Ectodermal cell (in vitro differentiated cells): ENCODE results near the gene CCND1.
"Not testable (repeated sequence)": the region's sequence is repeated elsewhere in the genome, so short reads cannot be mapped to it uniquely, and the experiment has no call there.

Source experiments
- H3K27ac ChIP-seq: 2 replicates; pipeline ENCODE4 v1.7.0; 2013; ENCODE audit warnings: mild to moderate bottlenecking, low read depth, low read length; ENCODE audit not compliant: insufficient read depth, poor library complexity, severe bottlenecking
- H3K27me3 ChIP-seq: 2 replicates; pipeline ENCODE4 v1.7.0; 2013; ENCODE audit warnings: mild to moderate bottlenecking, low read length; ENCODE audit not compliant: insufficient read depth, control insufficient read depth, poor library complexity, severe bottlenecking
- H3K36me3 ChIP-seq: one replicate; pipeline ENCODE4 v1.7.0; 2013; ENCODE audit warnings: low read length; ENCODE audit not compliant: control insufficient read depth, insufficient read depth
- H3K4me1 ChIP-seq: one replicate; pipeline ENCODE4 v1.7.0; 2013; ENCODE audit warnings: low read length; ENCODE audit not compliant: control insufficient read depth, insufficient read depth
- H3K4me3 ChIP-seq: 2 replicates; pipeline ENCODE4 v1.7.0; 2013; ENCODE audit warnings: low read depth, low read length, control low read depth; ENCODE audit not compliant: insufficient read depth
- H3K9me3 ChIP-seq: 2 replicates; pipeline ENCODE4 v1.7.0; 2013; ENCODE audit warnings: mild to moderate bottlenecking, low read length, moderate library complexity; ENCODE audit not compliant: control insufficient read depth
- WGBS, 2 experiments: methylation state at CpG; one replicate each; pipeline ENCODE4 v1.1.7; 2013; ENCODE audit warnings: missing lambda C conversion rate in 2 of 2; 5-methylcytosine and 5-hydroxymethylcytosine counted together

Gene CCND1

GRCh38 chr11:69617682-69618081 lies 23.3 kb upstream of the CCND1 start:
- Histone ChIP-seq H3K4me1 (no peaks in the 10 kb centered on the region), H3K27ac (no peak overlapping the region), H3K9me3 (no peaks in the 10 kb centered on the region), H3K4me3 (no peak overlapping the region), H3K27me3 (no peaks in the 10 kb centered on the region), H3K36me3 (no peaks in the 10 kb centered on the region)
- WGBS, 2 experiments = 91 to 93% methylated on average over 10 of the region's 10 CpGs

DNA sequence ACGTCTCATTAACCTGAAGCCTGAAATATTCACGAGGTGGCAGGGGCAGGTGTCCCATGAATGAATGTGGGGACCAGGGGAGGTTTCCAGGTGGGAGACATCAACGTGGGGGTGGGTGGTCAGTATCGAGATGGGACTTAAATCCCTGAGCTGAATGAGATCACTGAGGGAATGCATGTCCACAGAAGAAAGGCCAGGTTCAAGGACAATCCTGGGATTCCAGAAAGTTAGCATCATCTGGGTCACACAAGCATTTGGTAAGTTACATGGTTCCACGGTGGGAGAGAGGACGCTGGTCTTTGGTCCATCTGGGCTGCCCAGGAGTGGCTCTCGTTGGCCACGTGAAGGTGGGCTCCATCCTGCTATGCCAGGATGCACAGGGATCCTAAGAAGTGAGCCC lies 22.7 kb upstream of the CCND1 start:
- H3K9me3 ChIP-seq = no peaks in the 10 kb centered on the region
- WGBS, 2 experiments = 93% methylated on average over 8 of the region's 8 CpGs
- no peak overlapping the region for H3K4me3 ChIP-seq
- H3K27ac ChIP-seq = no peak overlapping the region
- no peaks in the 10 kb centered on the region for H3K27me3 ChIP-seq
- no peaks in the 10 kb centered on the region for H3K4me1 ChIP-seq
- no peaks in the 10 kb centered on the region for H3K36me3 ChIP-seq

GRCh38 chr11:69620683-69621290 lies 20.2 kb upstream of the CCND1 start:
- Histone ChIP-seq H3K9me3 (no peaks in the 10 kb centered on the region), H3K4me1 (no peaks in the 10 kb centered on the region), H3K4me3 (no peak overlapping the region), H3K27me3 (no peaks in the 10 kb centered on the region), H3K36me3 (no peaks in the 10 kb centered on the region), H3K27ac (no peak overlapping the region)
- 95 to 100% methylated on average over 1 of the region's 2 CpGs for WGBS, 2 experiments

DNA sequence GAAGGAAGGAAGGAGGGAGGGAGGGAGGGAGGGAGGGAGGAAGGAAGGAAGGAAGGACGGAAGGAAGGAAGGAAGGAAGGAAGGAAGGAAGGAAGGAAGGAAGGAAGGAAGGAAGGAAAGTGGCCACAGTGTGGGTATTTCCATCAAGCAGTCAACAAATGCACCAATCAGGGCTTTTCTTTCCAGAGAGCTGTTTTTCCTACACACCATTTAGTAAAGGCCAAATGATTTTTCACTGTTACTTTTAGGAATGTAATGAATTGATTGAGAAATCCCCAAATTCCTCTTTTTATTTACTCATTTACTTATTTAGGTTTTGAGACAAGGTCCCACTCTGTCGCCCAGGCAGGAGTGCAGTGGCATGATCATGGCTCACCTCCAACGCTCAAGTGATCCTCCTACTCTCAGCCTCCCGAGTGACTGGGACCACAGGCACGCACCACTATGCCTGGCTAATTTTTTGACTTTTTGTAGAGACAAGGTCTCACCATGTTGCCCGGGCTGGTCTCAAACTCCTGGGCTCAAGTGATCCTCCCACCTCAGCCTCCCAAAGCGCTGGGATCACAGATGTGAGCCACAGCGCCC lies 18.8 kb upstream of the CCND1 start:
- not testable (repeated sequence) for H3K27ac ChIP-seq, H3K4me3 ChIP-seq, H3K27me3 ChIP-seq, H3K9me3 ChIP-seq, H3K4me1 ChIP-seq, H3K36me3 ChIP-seq
- 86 to 91% methylated on average over 8 of the region's 8 CpGs for WGBS, 2 experiments

DNA sequence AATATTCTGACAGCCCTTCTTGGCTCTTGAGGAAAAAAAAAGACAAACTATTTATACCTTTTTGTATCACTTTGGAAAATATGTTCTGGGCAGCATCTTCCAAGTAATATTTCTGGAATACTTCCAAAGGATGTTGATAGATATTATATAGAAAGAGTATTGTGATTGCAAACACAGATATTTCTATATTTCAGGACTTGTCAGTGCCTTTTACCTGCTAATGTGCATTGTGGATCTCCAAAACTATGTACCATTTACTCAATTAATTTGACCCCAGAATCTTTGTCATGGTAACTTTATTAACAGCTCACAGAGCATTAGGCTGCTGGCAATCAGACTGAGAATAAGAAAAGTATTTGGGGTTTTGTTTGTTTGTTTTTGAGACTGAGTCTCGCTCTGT lies 16.7 kb upstream of the CCND1 start:
- H3K27me3 ChIP-seq = no peaks in the 10 kb centered on the region
- WGBS, 2 experiments = 92 to 94% methylated on average over 1 of the region's 1 CpG
- H3K4me1 ChIP-seq = no peaks in the 10 kb centered on the region
- no peak overlapping the region for H3K4me3 ChIP-seq
- H3K9me3 ChIP-seq = no peaks in the 10 kb centered on the region
- H3K27ac ChIP-seq = no peak overlapping the region
- H3K36me3 ChIP-seq = no peaks in the 10 kb centered on the region

DNA sequence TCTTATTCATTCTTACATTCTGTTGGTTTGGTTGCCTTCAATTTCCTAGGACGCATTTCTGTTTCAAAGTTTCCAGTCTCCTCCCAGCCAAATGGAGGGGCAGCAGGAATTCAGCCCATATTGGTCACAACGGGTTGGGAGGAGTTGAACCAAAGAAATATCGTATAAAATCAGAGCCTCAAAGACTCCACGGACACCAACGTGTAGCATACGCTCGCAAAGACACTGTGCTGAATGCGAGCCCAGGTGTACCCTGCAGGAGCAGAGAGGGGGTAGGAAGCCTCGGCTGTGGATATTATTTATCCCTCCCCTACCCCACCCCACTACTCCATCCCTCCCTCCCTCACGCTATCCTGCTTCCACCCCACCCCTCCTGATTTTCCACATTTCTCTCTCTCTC lies 15.5 kb upstream of the CCND1 start:
- H3K36me3 ChIP-seq = no peaks in the 10 kb centered on the region
- H3K27ac ChIP-seq = no peak overlapping the region
- 91 to 95% methylated on average over 10 of the region's 10 CpGs for WGBS, 2 experiments
- no peaks in the 10 kb centered on the region for H3K4me1 ChIP-seq
- H3K9me3 ChIP-seq = no peaks in the 10 kb centered on the region
- no peak overlapping the region for H3K4me3 ChIP-seq
- H3K27me3 ChIP-seq = no peaks in the 10 kb centered on the region

DNA sequence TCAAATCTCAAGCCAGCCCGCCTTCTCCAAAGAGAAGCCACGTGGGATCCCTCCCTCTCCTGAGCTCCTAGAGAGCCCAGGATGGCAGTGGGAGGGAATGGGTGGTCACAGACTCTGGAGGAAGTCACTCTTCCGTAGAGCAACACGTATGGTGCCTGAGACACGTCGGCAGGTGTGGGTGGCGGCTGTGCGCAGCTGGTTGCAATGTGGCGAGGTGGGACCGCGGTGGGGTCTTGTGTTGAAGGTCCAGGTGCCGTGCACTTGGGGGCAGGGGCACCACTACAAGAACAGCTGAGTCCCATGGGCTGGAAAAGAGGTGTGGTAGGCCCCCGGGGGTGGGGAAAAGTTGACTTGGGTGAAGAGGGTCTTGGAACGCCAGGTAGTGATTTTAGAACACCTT lies 13.4 kb upstream of the CCND1 start:
- 89 to 91% methylated on average over 14 of the region's 14 CpGs for WGBS, 2 experiments
- no peak overlapping the region for H3K27ac ChIP-seq
- no peaks in the 10 kb centered on the region for H3K27me3 ChIP-seq
- no peaks in the 10 kb centered on the region for H3K9me3 ChIP-seq
- no peak overlapping the region for H3K4me3 ChIP-seq
- no peaks in the 10 kb centered on the region for H3K4me1 ChIP-seq
- H3K36me3 ChIP-seq = no peaks in the 10 kb centered on the region

DNA sequence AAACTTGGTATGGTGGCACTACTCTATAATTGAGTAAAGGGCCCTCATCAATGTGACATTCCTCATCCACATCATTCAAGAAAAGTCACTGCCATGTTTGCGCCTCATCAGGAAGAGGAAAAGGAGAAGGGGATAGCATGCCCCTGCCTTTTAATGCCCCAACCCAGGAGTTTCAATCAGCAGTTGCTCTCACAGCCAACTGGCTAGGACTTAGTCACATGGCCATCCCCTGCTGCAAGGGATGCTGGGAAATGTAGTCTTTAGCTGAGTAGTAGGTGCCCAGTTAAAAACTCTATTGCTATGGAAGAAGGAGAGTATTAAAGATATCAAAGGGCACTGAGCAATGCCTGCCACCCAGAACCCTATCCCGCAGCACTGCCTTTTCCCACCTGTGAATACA lies 10.9 kb upstream of the CCND1 start:
- 92 to 97% methylated on average over 2 of the region's 2 CpGs for WGBS, 2 experiments
- Histone ChIP-seq H3K4me3 (no peak overlapping the region), H3K36me3 (no peaks in the 10 kb centered on the region), H3K27ac (no peak overlapping the region), H3K9me3 (no peaks in the 10 kb centered on the region), H3K27me3 (no peaks in the 10 kb centered on the region), H3K4me1 (peaks cover 5% of the 10 kb centered on the region)

DNA sequence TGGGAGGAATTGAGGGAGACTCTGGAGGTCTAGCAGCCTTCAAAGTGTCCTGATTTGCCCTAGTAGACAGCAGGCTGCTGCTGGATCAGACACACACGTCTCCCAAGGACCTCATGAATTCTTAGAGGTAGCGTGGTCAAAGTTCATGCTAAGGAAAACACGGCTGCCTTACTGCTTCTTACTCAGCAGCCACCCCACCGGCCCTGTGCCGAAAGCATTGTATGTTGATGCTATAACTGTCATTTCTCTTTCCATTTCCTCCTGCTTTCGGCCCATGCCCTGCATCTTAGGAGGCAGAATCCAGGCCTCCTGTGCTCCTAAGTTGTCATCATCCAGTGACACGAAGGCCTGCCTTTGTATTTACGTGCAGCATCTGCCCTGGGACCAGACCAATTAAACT lies 10.5 kb upstream of the CCND1 start:
- no peak overlapping the region for H3K27ac ChIP-seq
- H3K4me3 ChIP-seq = no peak overlapping the region
- no peaks in the 10 kb centered on the region for H3K9me3 ChIP-seq
- H3K27me3 ChIP-seq = peaks cover under 1% of the 10 kb centered on the region
- WGBS, 2 experiments = 91 to 93% methylated on average over 8 of the region's 8 CpGs
- H3K4me1 ChIP-seq = peaks cover 5% of the 10 kb centered on the region
- no peaks in the 10 kb centered on the region for H3K36me3 ChIP-seq

GRCh38 chr11:69632900-69633299 lies 8.1 kb upstream of the CCND1 start:
- Histone ChIP-seq H3K27ac (no peak overlapping the region), H3K27me3 (peaks cover 24% of the 10 kb centered on the region), H3K4me1 (peaks cover 17% of the 10 kb centered on the region), H3K36me3 (no peaks in the 10 kb centered on the region), H3K9me3 (no peaks in the 10 kb centered on the region), H3K4me3 (no peak overlapping the region)
- WGBS, 2 experiments = 92 to 94% methylated on average over 4 of the region's 4 CpGs

- no peaks in the 10 kb centered on the region for H3K36me3 ChIP-seq
- H3K27me3 ChIP-seq = peaks cover 28% of the 10 kb centered on the region
- no peak overlapping the region for H3K4me3 ChIP-seq
- peaks cover 18% of the 10 kb centered on the region for H3K4me1 ChIP-seq
- no peaks in the 10 kb centered on the region for H3K9me3 ChIP-seq
- WGBS, 2 experiments = 88 to 89% methylated on average over 6 of the region's 6 CpGs
- H3K27ac ChIP-seq = no peak overlapping the region
Measured at GRCh38 chr11:69634069-69634468, 6.9 kb upstream of the CCND1 start.
